ENCODE data around the gene NUDT22.

NUDT22 gene

GRCh38 chr11:64206457-64207255 is 19.4 kb upstream of the NUDT22 start, which contains the start of gene FERMT3:
FERMT3 (plus strand) TSS chr11:64206721; CDS start chr11:64207365, 644 bp downstream.
- peak; percentile 62 for DNase-seq (ENCODE audit: low read depth)

- peak; percentile 63 for DNase-seq (ENCODE audit: low read depth)
Measured at GRCh38 chr11:64207256-64208085, 18.6 kb upstream of the NUDT22 start.

DNA sequence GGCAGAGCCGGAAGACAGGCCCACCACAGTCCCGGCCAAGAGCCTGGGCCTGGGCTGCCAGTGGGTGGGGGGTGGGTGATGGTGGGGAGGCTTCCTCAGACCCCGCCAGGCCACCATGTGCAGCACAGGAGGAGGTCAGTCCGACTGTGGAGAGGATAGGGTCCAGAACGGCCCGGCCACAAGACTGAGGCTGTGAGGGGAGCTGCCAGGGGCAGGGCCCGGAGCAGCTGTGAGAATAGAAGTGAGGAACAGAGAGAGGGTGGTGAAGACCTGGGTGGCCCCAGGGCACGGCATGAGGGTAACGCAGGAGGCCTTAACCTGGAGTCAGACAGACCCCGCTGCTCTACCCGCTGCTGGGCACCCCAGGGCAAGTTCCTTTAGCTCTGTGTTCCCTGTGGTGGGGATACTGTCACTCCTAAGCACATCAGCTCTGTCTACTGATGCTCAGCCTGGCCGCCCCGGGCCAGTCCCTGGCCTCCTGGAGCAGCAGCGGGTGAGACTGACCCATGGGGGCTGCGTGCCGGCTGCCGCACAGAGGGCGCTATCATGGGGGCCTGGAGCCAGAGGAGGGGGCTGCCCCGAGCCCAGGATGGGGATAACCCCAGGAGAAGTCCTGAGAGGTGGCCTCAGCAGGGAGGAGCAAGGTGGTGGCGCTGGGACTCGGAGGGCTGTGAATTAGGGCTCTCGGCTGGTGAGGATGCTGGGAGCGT is 17.8 kb upstream of the NUDT22 start:
- DNase-seq (ENCODE audit: low read depth) = no peak

DNA sequence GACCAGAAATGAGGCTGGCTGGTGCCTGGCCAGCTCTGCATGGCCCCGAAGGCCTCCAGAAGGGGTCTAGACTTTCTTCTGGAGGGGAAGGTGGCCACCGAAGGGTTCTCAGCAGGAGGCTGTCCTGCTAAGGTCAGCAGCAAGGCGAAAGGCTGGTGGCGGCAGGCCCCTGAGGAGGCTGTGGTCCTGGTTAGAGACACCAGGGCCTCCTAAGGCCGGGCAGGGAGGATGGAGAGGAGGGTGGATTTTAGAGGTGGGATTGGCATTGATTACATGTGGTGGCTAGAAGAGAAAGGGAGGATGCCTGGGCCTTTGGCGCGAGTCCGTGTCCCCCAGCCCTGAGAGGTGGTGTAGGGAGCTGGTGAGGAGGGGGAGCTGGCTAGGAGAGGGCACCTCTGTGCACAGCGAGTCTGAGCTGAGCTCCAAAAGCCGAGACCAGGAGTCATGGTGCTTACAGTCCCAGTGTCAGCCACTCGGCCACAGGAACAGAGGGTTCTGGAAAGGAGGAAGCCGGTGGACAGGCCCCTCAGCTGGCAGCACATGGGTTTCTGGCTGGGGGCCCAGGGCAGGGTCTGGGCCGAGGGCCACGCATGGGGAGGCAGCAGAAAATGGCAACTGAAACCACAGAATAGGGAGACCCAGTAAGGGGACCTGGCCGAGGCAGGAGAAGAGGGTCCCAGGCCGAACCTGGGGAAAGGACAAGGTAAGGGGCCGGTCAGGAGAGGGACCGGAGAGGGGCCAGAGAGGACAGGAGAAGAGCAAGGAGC is 17.1 kb upstream of the NUDT22 start:
- DNase-seq (ENCODE audit: low read depth) = no peak

GRCh38 chr11:64209563-64209843 is 16.6 kb upstream of the NUDT22 start:
- no peak for DNase-seq (ENCODE audit: low read depth)

DNA sequence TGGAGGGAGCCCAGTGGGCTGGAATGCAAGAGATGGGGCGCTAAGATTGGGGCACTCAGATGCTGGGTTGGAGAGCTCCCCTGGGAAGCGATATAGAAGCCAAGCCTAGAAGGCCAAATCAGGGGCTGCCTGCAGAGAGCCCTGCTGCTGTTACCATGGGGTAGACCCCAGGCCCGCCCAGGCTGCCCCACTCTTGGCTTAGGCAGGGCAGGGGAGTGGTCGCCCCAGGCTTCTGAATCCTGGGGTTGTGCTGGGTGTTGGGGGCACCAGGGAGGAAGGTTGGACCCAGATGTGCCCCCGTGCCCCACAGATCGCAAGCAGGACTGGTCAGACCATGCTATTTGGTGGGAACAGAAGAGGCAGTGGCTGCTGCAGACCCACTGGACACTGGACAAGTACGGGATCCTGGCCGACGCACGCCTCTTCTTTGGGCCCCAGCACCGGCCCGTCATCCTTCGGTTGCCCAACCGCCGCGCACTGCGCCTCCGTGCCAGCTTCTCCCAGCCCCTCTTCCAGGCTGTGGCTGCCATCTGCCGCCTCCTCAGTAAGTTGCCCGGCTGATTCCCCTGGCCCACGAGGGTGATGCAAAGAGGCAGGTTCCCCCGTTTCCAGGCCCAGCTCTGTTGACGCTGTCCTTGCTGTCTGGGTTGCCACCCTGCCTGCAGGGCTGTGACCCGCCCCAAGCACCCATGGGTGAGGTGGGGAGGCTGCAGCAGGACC is 15.6 kb upstream of the NUDT22 start:
- no peak for DNase-seq (ENCODE audit: low read depth)

DNA sequence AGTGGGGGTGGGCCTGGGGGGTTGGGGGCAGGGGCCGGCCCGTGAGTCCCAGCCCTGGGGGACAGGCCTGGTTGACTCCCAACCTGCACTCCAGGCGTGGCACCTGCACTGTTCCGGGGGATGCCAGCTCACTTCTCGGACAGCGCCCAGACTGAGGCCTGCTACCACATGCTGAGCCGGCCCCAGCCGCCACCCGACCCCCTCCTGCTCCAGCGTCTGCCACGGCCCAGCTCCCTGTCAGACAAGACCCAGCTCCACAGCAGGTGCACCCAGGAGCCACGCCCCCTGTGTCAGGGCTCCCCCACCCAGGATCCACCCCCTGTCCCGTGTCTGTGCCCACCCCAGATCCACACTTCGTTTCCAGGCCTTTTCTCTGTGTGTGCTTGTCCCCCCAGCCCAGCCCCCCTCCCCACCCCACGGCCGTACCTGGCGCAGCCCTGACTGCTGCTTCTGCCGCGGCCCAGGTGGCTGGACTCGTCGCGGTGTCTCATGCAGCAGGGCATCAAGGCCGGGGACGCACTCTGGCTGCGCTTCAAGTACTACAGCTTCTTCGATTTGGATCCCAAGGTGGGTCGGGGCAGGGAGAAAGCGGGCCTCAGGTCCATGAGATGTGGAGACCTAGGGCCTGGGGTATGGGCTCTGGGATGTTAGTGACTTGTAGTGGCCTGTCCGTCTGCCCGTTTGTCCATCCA is 14.7 kb upstream of the NUDT22 start:
- no peak for DNase-seq (ENCODE audit: low read depth)

DNA sequence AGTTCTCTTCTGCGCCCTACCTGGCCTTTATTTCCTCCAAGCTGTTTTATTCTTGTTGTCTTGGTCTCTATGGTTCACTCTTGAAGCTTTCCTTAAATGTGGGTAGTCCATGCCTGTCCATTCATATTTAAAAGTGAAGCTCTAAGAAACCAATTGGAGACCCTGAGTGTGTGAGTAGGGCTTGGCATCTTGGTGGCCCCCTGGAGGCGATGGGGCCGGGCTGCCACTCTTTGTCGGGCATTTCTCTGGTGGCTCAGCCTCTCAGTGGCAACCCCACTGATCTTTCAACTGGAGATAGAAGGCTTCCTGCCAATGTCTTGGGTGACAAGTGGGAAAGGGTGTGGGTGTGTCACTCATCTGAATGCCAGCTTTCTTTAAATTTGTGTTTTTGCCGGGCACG is 9.2 kb upstream of the NUDT22 start:
- DNase-seq (ENCODE audit: low read depth) = no peak

DNA sequence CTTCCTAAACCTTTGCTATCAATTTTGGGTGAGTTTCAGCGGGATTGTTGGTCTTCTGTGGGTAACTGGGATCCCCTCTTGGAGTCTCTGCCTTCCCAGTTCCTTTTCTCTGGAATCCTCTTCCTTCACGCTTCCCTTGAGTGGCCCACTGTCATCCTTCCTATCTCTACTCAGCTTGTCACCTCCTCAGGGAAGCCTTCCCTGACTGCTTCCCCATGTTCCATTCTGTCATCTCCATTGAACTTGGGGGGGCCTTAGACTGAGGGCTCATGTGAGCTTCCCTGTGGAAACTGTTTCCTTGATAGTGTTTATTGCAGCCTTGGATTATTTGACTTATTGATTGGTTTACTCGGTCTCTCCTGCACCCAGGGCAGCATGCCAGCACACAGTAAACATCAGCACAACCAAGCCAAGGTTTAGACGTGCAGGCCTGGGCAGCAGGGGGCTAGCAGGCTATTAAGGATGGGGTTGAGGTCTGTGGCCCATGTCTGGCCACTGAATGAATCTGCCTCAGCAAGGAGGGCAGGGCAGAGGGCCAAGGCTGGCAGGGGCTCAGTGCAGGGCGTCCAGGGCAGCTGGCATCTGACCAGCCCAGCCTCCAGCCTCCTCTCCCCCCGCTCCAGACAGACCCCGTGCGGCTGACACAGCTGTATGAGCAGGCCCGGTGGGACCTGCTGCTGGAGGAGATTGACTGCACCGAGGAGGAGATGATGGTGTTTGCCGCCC is 7.3 kb upstream of the NUDT22 start:
- no peak for DNase-seq (ENCODE audit: low read depth)

DNA sequence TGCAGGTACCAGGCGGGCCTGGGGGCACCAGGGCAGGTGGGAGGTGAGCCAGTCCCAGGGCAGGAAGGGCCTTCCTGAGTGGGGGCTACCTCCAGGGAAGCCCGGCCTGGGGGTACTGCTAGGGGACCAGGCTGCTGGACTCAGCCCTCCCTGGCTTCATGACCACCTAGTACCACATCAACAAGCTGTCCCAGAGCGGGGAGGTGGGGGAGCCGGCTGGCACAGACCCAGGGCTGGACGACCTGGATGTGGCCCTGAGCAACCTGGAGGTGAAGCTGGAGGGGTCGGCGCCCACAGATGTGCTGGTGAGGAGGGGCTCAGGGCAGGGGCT is 6.8 kb upstream of the NUDT22 start:
- no peak for DNase-seq (ENCODE audit: low read depth)

DNA sequence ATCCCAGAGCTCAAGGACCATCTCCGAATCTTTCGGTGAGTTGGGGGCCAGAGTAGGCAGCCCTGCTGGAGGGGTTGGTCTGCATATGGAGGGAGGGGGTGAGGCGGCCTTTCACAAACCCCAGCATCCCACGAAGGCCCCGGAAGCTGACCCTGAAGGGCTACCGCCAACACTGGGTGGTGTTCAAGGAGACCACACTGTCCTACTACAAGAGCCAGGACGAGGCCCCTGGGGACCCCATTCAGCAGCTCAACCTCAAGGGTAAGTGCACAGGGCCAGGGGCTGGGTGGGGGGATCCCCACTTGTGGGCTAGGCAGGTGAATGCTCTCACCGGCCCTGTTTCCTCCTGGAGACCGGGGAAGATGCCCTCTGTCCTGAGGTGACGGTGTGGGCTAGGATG is 6.3 kb upstream of the NUDT22 start:
- DNase-seq (ENCODE audit: low read depth) = no peak

DNA sequence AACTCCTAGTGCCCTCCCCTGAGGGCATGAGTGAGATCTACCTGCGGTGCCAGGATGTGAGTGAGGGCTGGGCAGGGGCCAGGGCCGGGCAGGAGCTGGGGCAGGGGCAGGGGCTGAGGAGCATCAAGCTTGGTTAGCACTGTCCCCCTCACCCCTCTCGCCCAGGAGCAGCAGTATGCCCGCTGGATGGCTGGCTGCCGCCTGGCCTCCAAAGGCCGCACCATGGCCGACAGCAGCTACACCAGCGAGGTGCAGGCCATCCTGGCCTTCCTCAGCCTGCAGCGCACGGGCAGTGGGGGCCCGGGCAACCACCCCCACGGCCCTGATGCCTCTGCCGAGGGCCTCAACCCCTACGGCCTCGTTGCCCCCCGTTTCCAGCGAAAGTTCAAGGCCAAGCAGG is 5.8 kb upstream of the NUDT22 start:
- DNase-seq (ENCODE audit: low read depth) = no peak

DNA sequence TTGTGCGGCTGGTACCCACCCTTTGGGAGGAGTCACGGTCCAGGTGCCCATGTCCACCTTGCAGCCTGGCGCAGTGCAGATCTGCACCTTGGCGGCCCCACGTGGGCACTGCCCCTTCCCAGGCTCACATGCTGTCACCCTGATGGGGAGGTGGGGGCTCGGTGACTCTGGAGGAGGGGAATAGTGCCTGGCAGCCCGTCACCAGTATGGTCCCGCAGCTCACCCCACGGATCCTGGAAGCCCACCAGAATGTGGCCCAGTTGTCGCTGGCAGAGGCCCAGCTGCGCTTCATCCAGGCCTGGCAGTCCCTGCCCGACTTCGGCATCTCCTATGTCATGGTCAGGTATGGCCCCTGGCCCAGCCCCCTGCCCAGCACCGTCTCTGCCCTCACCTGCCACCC is 5.3 kb upstream of the NUDT22 start:
- no peak for DNase-seq (ENCODE audit: low read depth)

DNA sequence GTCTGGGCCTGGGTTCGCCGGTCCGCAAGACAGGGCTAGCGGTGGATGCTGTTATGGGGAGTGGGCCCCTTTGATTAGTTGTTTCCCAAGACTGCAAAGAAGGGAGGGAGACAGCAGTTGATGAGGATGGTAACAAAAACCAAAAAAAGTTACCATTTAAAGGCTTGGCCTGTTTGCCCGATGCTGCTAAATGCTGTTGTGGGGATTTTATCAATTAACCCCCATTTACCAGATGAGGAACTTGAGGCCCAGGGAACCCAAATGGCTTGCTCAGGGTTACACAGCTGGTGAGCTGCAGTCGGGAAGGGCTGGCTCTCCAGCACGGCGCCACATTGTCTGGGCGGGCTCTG is 3.4 kb upstream of the NUDT22 start:
- DNase-seq (ENCODE audit: low read depth) = no peak

DNA sequence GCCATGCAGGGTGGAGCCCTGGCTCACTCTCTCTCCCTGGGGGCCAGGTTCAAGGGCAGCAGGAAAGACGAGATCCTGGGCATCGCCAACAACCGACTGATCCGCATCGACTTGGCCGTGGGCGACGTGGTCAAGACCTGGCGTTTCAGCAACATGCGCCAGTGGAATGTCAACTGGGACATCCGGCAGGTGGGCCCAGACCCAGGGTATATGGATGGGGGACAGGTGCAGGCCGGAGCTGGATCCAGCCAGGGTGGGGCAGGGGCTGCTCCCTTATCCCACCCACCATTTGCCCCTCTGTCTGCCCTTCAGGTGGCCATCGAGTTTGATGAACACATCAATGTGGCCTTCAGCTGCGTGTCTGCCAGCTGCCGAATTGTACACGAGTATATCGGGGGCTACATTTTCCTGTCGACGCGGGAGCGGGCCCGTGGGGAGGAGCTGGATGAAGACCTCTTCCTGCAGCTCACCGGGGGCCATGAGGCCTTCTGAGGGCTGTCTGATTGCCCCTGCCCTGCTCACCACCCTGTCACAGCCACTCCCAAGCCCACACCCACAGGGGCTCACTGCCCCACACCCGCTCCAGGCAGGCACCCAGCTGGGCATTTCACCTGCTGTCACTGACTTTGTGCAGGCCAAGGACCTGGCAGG is 2.9 kb upstream of the NUDT22 start:
- no peak for DNase-seq (ENCODE audit: low read depth)

GRCh38 chr11:64224151-64224890 is 1.8 kb upstream of the NUDT22 start:
- DNase-seq (ENCODE audit: low read depth) = no peak

- no peak for DNase-seq (ENCODE audit: low read depth)
Measured at GRCh38 chr11:64224891-64225607, 1.0 kb upstream of the NUDT22 start.

DNA sequence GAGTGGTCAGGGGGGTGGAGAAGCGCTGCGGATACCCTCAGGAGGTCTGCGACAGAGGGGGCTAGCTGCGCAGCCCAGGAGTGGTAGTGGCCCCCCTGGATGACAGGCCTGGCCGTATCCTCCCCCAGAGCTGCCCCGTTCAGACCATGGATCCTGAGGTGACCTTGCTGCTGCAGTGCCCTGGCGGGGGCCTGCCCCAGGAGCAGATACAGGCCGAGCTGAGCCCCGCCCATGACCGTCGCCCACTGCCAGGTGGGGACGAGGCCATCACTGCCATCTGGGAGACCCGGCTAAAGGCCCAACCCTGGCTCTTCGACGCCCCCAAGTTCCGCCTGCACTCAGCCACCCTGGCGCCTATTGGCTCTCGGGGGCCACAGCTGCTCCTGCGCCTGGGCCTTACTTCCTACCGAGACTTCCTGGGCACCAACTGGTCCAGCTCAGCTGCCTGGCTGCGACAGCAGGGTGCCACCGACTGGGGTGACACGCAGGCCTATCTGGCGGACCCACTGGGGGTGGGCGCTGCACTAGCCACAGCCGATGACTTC is 505 bp downstream of the NUDT22 start:
- DNase-seq (ENCODE audit: low read depth) = no peak
